Ascending aorta (tissue), 2 donors: Measurements from ENCODE around the gene CD53. TPM values are rescaled to one million over a fixed set of nuclear protein-coding genes. Genes with fewer than 3 reads are reported as not detected.

Experiments used
- DNase-seq, 2 donors: peaks; one replicate each; pipeline ENCODE4 v3.0.0-alpha.2; 2019; ENCODE audit warnings: low spot score in 2 of 2
- H3K27ac ChIP-seq, 2 donors: fragments of 200-600 bp; sonication (generic); one replicate each; pipeline ENCODE4 v1.5.1; 2016 to 2017; ENCODE audit warnings: mild to moderate bottlenecking in 1 of 2
- H3K27me3 ChIP-seq: fragments of 200-600 bp; sonication (generic); one replicate; pipeline ENCODE4 v1.5.1; 2017
- H3K36me3 ChIP-seq, 2 donors: fragments of 200-600 bp; sonication (generic); one replicate each; pipeline ENCODE4 v1.5.1; 2016
- H3K4me1 ChIP-seq, 2 donors: fragments of 200-600 bp; sonication (generic); one replicate each; pipeline ENCODE4 v1.5.1; 2016 to 2017; ENCODE audit warnings: mild to moderate bottlenecking in 1 of 2
- H3K4me3 ChIP-seq, 2 donors: fragments of 200-600 bp; sonication (generic); one replicate each; pipeline ENCODE4 v1.5.1; 2016 to 2017; ENCODE audit warnings: mild to moderate bottlenecking in 1 of 2
- H3K9me3 ChIP-seq, 2 donors: fragments of 200-600 bp; sonication (generic); one replicate each; pipeline ENCODE4 v1.5.1; 2016
- intact Hi-C: fragments of 100-400 bp; cut with DNase I; formaldehyde crosslinking; loops from one replicate; pipeline ENCODE4 v1.15.1; 2023
- total RNA-seq: library from RNA; depleted of rRNA; stranded (reverse); fragments of >200 nt; gene quantifications from one replicate; pipeline ENCODE4 v1.1.0, GENCODE V29; 2016
- TF ChIP-seq, protein P1 (sequence below), 3 experiments: fragments of 200-600 bp in 2 of 3; fragments of 450-650 bp in 1 of 3; sonication (generic) in 2 of 3; IDR thresholded peaks; one replicate each; pipeline ENCODE4 v1.5.1; 2016 to 2019; ENCODE audit warnings: antibody characterized with exemption in 3 of 3, mild to moderate bottlenecking in 1 of 3, moderate library complexity in 1 of 3

CD53 gene
- total RNA-seq, 1 donor from 2014 or later, result 18.7 TPM

DNA sequence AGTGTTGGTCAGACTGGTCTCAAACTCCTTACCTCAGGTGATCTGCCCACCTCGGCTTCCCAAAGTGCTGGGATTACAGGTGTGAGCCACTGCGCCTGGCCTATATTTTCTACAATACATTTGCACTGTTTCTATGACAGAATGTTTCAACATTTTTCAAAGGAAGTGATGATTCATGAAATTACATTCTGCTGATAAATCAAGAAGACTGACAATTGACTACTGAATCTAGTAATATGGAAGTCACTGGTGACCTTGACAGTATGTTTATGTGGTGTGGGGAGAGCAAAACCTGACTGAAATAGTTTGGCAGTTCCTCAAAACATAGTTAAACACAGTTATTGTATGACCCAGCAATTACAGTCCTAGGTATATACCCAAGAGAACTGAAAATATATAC, 72.7 kb downstream of the CD53 start:
- Histone ChIP-seq H3K9me3 (peaks cover 0 to 50% of the 10 kb centered on the region in 2 donors), H3K36me3 (peaks cover 18 to 34% of the 10 kb centered on the region in 2 donors)
- intact Hi-C loops, result no loop called here

DNA sequence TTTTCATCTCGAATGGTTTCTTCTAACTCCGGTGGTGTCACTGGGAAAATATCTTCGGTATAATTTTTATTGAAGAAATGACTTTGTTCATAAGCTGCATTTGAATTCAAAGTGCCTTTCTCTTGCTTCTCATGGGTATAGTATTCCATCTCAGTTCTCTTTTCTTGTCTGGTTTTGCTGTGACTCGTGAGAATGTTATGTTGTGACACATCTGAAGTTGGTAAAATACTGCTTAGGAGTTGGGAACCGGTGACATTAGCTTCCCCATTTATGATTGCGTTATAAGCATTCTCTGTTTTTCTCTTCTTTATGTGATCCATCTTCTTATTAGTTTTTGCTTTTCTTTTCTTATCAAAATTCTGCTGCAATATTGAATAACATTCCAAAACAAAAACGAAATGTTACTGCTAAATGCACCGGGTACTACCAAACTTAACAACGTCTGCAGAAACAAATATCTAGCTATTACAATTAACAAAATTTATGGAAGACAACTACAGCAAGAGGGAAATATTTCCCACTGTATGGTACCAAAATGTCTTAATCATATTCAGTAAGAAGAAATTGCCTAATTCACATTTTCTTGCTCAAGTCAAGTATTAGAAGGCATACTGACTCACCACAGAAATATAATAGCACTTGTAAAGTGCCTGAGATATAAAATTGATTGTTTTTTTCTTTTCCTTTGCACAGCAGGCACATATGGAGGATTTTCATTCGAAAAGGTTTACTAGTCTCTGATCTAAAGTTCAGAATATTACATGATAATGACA, 75.3 kb downstream of the CD53 start:
- Histone ChIP-seq H3K4me1 (no peaks in the 10 kb centered on the region), H3K27me3 (no peaks in the 10 kb centered on the region), H3K36me3 (peaks cover 24 to 55% of the 10 kb centered on the region in 2 donors), H3K9me3 (peaks cover 4 to 69% of the 10 kb centered on the region in 2 donors), H3K4me3 (no peak overlapping the region), H3K27ac (no peak overlapping the region)
- intact Hi-C loops, result no loop called here
- TF ChIP-seq, protein P1, sequence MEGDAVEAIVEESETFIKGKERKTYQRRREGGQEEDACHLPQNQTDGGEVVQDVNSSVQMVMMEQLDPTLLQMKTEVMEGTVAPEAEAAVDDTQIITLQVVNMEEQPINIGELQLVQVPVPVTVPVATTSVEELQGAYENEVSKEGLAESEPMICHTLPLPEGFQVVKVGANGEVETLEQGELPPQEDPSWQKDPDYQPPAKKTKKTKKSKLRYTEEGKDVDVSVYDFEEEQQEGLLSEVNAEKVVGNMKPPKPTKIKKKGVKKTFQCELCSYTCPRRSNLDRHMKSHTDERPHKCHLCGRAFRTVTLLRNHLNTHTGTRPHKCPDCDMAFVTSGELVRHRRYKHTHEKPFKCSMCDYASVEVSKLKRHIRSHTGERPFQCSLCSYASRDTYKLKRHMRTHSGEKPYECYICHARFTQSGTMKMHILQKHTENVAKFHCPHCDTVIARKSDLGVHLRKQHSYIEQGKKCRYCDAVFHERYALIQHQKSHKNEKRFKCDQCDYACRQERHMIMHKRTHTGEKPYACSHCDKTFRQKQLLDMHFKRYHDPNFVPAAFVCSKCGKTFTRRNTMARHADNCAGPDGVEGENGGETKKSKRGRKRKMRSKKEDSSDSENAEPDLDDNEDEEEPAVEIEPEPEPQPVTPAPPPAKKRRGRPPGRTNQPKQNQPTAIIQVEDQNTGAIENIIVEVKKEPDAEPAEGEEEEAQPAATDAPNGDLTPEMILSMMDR (IDR thresholded peaks at IDR 0.05), result no peak
- no peak for DNase-seq

More for the DNA sequence above, 72.7 kb downstream of the CD53 start:
- DNase-seq, result no peak
- H3K4me3 ChIP-seq, result no peak overlapping the region
- H3K27ac ChIP-seq, result no peak overlapping the region
- H3K27me3 ChIP-seq, result no peaks in the 10 kb centered on the region
- TF ChIP-seq, protein P1 (IDR thresholded peaks at IDR 0.05), result no peak
- no peaks in the 10 kb centered on the region for H3K4me1 ChIP-seq

Other genes starting within 250 kb of the CD53 start
- gene KCNA3, start 198.2 kb upstream of the CD53 start, total RNA-seq, result not detected
- gene LRIF1, start 90.8 kb downstream of the CD53 start, total RNA-seq, result 3.5 TPM